Putamen (tissue), 1 donor: ENCODE data around the gene ADTRP.
"Not testable (repeated sequence)": the region's sequence is repeated elsewhere in the genome, so short reads cannot be mapped to it uniquely, and the experiment has no call there.

Experiments used
- DNase-seq: peaks from one replicate; pipeline ENCODE4 v3.0.0-alpha.2; 2016; ENCODE audit warnings: low spot score

Gene ADTRP

DNA sequence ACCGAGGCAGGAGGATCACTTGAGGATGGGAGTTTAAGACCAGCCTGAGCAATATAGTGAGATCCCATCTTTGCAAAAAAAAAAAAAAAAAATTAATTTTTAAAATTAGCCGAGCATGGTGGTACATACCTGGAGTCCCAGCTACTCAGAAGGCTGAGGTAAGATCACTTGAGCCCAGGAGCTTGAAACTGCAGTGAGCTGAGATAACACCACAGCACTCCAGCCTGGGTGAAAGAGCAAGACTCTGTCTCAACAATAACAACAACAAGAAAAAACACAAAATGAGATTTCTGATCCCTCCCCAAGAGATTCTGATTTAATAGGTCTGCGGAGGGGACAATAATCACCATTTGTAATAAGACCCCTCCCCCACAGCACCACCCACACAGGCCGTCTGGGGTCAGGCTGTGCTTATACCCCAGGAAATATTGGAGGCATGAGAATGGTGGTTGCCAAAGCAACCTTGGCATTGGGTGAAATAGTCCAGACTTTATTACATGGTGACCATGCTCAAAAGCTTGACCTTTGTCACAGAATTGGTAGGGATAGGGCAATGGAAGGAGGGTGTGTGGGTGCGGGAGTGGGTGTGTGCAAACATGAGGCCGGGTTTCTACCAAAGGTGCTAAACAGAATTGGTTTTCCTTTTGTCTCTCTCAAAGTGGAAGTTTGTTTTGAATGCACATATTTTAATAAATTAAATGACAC lies 24.4 kb upstream of the ADTRP start:
- DNase-seq = no peak

DNA sequence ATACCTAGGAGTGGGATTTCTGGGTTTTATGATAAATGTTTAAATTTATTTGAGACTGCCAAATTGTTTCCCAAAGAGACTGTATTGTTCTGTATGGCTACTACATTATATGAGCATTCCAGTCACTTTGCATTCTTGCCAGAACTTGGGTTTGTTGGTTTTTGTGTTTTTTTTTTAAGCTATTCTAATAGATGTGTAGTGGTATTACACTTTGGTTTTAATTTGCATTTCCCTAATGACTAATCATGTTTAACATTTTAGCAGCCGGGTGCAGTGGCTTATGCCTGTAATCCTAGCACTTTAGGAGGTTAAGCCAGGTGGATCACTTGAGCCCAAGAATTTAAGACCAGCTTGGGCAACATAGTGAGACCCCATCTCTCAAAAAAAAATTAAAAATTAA lies 21.9 kb upstream of the ADTRP start:
- not testable (repeated sequence) for DNase-seq

DNA sequence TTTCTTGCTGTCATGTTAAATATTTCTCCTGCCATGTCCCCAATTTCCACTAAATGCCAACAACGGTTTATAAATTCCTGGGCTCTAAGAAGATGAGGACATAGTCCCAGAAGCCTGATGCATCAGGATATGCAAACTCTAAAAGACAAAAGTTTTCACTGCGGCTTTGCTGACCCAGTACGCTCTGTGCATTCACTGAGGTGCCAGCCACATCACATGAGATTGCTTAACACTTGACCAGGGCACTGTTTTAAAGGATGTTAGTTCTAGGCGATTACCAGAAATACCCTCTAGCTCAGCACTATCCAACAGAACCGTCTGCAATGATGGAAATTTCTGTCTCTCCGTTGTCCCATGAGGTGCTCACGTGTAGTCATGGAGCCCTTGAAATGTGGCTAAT lies 19.9 kb upstream of the ADTRP start:
- DNase-seq = no peak

DNA sequence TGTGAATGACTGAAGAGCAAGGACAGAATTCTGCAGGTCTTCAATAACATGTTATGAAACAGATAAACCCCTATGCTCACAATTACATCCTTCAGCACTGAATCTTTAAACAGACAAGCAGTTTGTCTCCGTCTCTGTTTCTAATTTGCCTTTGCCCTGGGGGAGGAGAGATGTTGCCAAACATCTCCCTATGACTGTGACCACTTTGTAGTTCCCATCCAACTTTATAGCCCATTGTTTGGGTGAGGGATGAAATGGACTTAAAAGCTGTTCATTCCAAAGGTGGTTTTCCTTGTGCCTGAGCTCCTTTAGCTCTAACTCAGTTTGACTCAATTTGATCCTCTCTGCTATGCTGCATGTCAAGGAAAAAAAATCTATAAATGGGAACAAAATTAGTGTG lies 19.5 kb upstream of the ADTRP start:
- DNase-seq = no peak

DNA sequence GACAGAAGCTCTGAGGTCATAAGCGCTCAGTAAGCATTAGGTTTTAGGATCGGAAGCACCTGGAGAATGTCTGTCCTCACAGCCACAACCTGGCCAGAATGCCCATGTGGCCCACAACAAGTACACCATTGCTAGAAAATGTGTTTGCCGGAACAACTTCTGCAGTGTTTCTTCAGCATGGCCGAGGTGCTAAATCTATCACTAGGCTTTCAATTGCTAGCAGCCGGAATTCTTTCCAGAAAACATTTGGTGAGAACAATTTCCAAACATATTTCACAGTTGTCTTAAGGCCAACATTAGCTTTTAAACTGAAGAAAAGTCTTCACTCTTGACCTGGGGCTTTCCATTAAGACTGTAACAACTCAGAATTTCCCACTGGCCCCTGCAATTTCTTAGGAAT lies 18.2 kb upstream of the ADTRP start:
- DNase-seq = no peak

DNA sequence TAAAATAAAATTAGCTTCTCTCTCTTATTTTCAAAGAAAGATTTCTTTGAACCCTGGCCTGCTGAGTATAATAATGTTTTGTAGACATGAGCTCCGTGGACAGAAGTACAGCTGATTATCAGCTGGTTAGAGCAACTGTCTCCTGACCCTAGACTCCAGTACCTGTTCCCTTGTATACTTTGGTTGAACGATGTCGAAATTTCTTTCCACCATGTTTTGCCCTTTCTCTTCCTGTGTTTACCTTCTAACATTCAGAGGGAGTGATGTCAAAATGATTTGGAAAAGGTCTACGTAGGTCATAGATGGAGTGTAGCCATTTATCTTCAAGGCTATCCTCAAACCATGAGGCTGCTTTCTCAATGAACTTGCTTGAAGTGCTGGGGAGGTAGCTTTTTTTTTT lies 16.8 kb upstream of the ADTRP start:
- DNase-seq = no peak

DNA sequence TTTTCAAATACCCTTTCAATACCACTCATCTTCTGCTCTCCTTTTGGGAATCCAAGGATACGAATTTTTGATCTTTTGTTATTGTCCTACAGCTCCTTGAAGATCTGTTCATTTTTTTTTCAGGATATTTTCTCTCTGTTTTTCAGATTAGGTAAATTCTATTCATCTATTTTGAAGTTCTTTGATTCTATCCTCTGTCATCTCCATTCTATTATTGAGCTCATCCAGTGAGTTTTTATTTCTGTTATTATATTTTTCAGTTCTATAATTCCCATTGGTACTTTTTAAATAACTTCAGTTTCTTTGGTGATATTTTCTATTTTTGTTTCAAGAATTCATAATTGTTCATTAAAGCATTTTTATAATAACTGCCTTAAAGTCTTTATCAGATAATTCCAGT lies 14.7 kb upstream of the ADTRP start:
- DNase-seq = no peak

DNA sequence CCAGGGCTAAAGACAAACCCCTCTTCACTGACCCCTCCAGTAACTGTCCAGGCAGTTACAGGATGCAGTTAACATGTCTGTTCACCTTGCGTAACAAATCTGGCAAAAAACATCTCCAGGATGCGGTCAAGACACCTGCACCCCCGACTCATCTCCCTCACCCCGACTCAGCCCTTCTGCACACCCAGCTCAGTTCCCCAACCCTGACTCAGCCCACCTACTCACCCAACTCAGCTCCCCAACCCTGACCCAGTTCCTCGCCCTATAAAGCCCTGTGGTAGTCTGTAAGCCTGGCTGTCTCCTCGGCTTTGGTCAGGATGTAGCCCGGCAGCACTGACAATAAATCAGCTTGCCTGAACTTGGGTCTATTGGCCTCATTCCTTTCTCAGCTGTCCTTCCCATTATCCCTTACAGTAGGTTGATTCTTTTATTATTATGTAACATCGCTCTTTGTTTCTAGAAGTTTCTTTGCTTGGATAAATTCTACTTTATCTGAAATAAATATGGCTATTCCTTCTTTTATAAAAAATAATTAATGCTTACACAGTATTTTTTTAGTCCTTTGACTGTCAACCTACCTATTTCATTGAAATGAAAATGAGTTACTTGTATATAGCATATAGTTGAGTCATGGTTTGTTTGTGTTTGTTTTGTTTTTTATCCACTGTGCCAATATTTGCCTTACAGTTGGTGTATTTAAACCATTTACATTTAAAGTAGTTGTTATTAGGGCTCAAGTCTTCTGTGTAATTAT lies 12.9 kb upstream of the ADTRP start:
- DNase-seq = no peak

DNA sequence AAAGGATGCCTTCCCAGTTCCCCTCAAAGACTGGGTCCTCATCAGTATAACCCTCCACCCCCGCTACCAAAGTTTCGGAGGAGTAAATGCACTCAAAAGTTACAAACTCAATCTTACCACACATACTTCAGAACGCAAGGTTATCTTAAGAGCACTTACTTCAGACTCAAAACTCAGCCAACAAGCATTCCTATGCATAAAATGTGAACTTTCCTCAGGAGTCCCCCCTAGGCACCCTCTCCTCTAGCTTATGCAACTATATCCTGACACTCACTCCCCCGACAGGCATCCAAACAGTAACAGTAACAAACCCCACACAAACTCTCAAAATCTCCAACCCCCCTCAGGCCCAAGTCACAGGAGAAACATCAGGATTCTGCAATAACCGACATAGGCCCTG lies 11.1 kb upstream of the ADTRP start:
- DNase-seq = no peak

DNA sequence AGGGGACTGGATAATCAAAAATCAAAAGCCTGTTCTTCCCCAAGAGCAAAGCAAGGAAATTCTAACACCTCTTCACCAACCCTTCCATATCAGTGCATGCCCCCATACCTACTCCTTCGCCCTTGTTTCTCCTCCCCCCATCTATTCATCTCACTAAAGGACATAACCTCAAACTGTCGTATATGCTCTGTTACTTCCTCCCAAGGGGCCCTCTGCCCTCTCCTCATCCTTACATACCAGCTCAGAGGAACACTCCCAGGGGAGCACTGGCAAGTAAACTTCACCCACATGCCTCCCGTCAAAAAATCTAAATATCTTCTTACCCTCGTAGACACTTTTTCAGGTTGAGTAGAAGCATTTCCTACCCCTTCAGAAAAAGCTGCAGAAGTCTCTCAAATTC lies 9.4 kb upstream of the ADTRP start:
- no peak for DNase-seq

DNA sequence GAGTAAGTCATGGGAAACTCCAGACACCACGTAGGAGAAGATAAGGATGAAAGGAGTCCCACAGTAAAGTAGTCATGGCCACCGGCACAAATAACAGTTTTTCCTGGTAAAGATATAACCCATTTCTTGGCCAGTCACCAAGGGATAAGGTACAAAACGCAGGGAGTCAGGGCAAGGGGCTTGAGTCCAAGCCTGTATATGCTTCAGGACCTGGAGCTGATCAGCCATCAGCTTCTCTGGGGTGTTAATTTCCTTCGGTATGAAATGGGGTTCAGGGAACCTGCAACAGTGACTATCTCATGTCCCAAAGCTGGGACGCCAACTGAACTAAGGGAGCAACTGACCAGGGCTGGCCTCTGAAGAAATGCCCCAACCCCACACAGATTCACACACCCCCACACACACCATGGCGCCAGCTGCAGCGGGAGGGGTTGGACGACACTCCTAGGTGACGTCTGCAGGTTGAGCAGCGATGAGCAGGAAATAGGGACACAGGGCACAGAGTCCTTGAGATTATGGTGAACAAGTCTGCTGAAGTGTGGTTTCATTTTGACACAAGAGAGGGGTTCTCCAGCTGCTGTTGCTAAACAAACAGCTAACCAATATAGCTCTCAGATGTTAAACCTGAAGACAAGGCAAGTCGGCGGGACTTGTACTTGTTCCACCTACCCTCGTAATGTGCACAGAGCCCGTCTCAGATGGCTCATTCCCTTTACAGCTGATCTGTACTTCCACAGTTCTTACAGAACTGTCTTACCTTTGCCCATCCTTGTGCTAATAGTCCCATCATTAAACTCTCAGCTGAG lies 7.4 kb upstream of the ADTRP start:
- no peak for DNase-seq

DNA sequence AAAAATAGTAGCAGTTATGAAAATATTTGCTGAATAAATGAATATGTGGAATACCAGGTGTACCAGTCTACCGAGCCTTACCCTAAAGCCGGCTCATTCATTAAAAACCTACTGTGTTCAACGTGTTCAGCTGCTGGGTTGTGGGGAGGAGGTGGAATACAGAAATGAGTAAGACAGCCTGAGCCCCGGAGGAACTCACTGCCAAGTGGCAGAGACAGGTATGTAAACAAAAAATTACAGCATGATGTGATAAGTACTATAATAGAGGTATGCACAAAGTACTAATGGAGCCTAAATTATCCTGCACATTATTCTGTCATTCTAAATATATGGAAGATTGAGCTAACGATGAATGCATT lies 6.8 kb upstream of the ADTRP start:
- no peak for DNase-seq

DNA sequence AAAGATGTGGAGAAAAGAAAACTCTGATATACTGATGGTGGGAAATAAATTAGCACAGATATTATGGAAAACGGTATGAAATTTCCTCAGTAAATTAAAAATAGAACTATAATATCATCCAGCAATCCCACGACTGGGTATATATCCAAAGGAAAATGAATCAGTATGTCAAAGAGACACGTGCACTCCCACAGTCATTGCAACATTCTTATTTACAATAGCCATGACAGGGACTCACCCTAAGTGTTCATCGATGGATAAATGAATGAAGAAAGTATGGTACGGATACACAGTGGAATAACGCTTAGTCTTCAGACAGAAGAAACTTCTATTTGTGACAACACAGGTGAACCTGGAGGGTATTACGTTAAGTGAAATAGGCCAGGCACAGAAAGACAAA lies 5.7 kb upstream of the ADTRP start:
- DNase-seq = no peak

DNA sequence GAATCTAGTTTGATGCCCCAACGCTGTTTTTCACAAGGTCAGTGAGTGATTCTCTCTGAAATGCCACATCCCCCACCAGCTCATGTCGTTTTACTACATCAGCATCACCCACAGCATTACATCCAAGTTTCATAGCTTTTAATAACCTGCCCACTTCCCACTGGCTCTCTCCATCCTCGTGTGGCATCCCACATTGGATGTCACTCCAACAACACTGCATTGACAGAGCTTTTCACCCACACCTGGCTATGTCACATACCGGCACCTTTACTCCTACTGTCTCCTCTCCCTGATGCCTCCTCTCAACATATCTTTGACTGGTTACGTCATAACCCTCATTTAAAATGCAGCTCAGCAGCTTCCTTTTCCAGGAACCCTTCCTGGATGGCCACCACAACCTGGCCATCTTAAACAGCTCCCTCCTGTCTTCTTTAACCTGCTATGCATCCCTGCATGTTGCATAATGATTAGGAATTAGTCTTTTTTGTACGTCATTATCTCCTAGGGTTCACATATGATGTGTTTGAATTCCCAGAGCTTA lies 5.0 kb upstream of the ADTRP start:
- no peak for DNase-seq

DNA sequence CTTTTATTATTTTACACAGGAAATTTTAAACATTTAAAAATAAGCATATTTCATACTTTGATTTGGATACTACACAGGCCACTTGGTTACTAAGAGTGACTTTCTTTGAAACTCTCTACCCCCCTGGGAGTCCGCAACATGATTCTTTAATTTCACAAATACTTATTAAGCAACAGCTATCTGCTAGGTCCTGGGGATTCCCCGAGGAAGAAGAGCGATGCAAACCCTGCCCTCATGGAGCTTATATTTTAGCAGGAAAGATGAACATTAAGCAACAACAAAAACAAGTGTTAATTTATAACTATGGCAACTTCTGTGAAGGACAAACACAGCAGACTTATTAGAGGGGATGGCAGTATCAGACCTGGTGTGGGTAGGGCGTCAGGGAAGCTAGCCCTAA lies 3.9 kb upstream of the ADTRP start:
- DNase-seq = no peak

DNA sequence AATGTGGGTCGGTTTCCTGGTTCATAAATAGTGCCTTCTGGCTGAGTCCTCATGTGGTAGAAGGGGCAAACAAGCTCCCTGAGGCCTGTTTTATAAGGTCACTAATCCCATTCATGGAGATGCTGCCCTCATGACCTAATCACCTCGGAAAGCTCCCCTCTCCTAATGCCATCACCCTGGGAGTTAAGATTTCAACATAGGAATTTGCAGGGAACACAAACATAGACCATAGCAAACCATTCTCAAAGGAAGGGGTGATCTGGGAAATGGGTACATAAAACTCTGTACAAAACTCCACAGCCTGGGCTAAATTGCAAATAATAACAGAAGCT lies 1.5 kb upstream of the ADTRP start:
- no peak for DNase-seq

DNA sequence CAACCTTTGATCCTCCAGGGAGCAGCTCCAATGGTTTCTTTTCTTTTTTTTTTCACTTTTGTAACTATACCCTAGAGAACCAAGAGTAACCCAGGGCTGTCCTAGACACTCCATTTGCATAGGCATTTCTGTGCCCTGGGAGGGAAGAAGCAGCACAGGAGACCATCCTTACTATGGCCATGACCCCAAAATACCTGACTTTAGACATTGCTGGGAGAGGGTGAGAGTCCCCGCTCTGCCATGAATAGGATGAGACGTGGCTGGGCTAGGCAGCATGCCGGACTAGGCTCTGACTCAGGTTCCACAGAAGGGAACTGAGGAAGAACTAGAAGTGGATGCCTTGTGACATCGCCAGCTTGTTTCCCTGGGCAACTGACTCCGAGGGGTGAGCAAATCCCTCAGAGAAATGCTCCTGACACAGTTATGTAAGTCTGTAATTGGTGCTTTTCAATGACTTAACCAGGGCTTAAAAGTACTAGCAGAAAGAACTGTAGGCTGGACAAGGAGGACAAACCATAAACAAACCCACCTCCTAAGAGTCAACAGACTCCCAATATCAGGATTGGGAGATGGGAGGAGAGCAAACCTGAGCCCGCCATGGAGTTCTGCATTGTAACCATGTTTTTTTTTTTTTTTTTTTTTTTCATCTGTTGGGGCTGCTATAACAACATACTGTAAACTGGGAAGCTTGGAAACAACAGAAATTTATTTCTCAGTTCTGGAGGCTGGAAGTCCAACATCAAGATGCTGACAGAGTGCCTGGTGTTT lies 910 bp upstream of the ADTRP start:
- DNase-seq = peak; percentile 10

DNA sequence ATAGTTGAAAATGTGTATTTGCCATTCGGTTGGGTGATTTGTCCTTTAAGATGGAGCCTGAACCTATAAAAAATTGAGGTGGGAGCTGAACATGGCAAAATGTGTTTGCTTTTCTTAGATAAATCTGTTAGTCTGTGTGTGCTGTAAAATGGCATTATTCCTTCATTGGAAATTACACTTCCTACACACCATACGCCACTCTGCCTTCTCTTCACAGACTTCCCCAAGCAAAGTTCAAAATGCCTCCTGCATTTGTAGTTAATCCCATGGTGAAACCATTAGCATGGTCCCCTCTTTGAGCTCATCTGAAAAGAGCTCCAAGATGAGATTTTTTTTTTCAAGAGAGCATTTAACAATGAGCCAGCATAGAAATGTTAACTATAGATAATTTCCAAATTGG lies 567 bp downstream of the ADTRP start:
- no peak for DNase-seq

DNA sequence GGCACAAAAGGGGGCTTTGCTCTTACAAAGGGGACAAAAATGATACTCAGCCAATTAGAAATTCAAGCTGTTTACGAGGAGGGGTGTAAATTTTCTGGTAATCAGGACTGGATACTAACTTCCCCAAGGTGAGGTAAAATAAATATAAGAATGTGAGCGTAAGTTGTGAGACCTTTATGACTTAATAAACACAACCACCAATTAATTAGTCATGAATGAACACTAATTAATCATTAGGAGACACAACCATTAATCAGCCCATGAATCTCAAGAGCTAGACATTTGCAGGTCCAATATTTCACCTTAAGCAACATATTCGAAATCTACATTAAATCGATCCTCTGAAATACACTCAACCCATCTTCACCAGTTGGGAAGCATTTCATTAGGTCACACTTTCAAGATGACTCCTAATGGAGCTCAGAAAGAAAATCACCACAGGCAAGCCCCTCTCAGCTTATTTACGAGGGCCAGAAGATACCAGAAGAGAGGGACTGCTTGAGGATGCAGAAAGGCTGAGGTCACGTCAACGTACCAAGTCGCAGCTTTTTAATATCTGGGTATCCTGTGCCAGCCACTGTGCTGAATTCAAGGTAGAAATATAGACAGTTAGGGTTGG lies 2.7 kb downstream of the ADTRP start:
- DNase-seq = no peak

DNA sequence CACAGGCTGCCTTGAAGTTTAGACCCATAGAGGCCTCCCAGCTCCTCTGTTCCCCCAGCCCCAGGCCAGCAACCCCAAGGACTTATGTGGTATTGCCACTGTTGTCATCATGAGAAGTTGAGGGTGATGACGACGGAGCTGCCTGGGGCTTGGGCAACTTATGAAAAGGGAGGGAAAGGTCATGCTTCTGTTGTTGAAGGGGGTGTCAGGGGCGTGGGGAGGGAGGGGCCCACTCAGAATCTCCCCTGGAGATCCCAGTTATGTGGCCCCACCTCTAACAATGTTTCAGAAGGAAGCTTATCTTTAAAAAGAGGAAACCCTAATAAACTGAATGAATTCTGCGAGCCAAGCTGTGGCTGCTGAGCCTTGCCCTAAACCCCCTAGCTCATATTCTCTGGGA lies 4.2 kb downstream of the ADTRP start:
- DNase-seq = no peak

DNA sequence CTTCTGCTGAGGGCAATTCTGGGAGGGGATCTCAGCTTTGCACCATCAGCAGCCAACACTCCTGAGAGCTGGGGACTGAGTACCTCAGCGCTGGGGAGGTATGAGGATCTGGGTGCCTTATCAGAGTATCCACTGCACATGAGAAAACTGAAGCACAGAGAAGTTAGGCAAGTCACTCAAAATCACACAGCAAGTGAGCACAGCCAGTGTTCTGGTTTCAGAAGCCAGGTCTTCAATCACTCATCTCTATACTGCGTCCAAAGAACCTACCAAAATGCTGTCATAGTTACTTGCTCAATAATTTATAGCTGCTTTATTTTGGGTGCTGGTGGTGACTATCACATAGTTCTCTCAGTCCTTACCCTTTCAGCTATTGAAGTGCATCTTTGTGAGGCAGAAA lies 5.0 kb downstream of the ADTRP start:
- no peak for DNase-seq

DNA sequence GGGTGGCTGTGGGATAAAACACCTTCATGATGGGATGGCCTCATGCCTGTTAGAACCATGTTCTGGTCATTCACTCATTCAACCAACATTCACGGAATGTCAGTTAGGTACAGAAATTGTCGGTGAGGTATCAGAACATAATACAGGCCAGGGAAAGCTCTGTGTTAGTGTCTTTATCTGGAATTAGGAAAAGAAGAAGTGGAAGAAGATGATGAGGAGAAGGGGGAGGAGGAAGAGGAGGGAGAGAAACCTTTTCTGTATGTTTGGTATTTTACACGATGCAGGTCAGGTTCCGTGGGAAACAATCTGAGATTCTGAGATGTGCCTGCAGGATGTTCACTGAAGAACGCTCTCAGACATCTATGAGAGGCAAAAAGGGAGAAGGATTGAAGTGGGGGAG lies 5.6 kb downstream of the ADTRP start:
- no peak for DNase-seq
